Body of pancreas (tissue), 4 donors: ENCODE results near the gene GSDME. TPM values are rescaled to one million over a fixed set of nuclear protein-coding genes. Genes with fewer than 3 reads are reported as not detected.

ENCODE experiments used
- ATAC-seq: fragments of 150-250 bp; one replicate; pipeline ENCODE4 v1.9.1; 2016
- DNase-seq, 4 donors: peaks; one replicate each; pipeline ENCODE4 v3.0.0-alpha.2; 2019
- H3K27ac ChIP-seq, 4 donors: fragments of 200-600 bp; sonication (generic); 1 replicate in 3 of 4; 2 replicates in 1 of 4; pipeline versions ENCODE4 v1.5.1 to v1.6.1; 2016 to 2019; ENCODE audit warnings: mild to moderate bottlenecking in 1 of 4, mixed read lengths in 1 of 4, moderate library complexity in 1 of 4
- H3K27me3 ChIP-seq, 2 donors: fragments of 200-600 bp; sonication (generic); one replicate each; pipeline ENCODE4 v1.6.0; 2016; ENCODE audit warnings: mild to moderate bottlenecking in 1 of 2
- H3K36me3 ChIP-seq, 2 donors: fragments of 200-600 bp; sonication (generic); replicated peaks in 1 of 2; 2 replicates each; pipeline ENCODE4 v1.5.1; 2016; ENCODE audit warnings: low read depth in 2 of 2; ENCODE audit not compliant: insufficient read depth in 1 of 2
- H3K4me1 ChIP-seq: fragments of 200-600 bp; sonication (generic); one replicate; pipeline ENCODE4 v1.6.0; 2016
- H3K4me3 ChIP-seq, 2 donors: fragments of 200-600 bp; sonication (generic); 1 replicate in 1 of 2; 2 replicates in 1 of 2; pipeline ENCODE4 v1.5.1; 2016 to 2019
- H3K9me3 ChIP-seq, 3 donors: fragments of 200-600 bp; sonication (generic); 1 replicate in 2 of 3; 2 replicates in 1 of 3; pipeline ENCODE4 v1.5.1; 2016
- CTCF ChIP-seq, 7 experiments: fragments of 450-650 bp in 4 of 7; fragments of 200-600 bp in 3 of 7; sonication (generic) in 3 of 7; IDR thresholded peaks; one replicate each; pipeline ENCODE4 v1.5.1; 2016 to 2019; ENCODE audit warnings: antibody characterized with exemption in 7 of 7
- POLR2A ChIP-seq, 3 donors: fragments of 450-650 bp; IDR thresholded peaks; one replicate each; pipeline ENCODE4 v1.6.1; 2016; ENCODE audit warnings: antibody characterized with exemption in 3 of 3, mild to moderate bottlenecking in 2 of 3
- WGBS, 2 donors: methylation state at CpG; one replicate each; pipeline ENCODE4 v1.1.5; 2017; 5-methylcytosine and 5-hydroxymethylcytosine counted together
- intact Hi-C: fragments of 100-400 bp; cut with DNase I; formaldehyde crosslinking; loops from one replicate; pipeline ENCODE4 v1.15.1; 2023
- total RNA-seq, 2 donors: library from RNA; depleted of rRNA; stranded (reverse); fragments of >200 nt; gene quantifications; one replicate each; pipeline ENCODE4 v1.1.0, GENCODE V29; 2016

Gene GSDME
- total RNA-seq, 2 donors from 2014 or later: 3.6 to 5.3 TPM

DNA sequence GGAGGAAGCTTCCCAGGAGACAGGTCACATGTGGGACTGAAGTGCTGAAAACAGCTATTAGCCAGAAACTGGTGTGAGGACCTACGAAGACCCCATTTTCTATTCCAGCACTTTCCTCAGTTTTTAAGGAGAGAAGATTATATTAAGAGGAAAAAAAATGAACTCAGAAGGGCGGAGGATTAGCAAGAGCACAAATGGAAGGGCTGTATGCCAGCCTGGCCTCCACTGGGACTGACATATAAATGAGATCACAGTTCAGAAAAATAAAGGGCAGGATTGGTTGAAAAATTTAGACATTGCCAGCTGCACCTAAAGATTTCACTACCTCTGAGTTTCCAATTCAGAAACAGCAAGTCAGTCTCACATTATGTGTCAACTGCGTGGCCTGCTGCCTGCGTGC lies 53.0 kb downstream of the GSDME start:
- Histone ChIP-seq H3K9me3 (no peaks in the 10 kb centered on the region), H3K27ac (no peak overlapping the region), H3K4me3 (no peak overlapping the region), H3K27me3 (no peaks in the 10 kb centered on the region), H3K36me3 (no peaks in the 10 kb centered on the region), H3K4me1 (no peaks in the 10 kb centered on the region)
- intact Hi-C loops: no loop called here
- WGBS, 2 donors: 82 to 86% methylated on average over 4 of the region's 4 CpGs
- no peak for ATAC-seq
- DNase-seq: no peak
- TF ChIP-seq POLR2A (IDR thresholded peaks at IDR 0.05): no peak
- TF ChIP-seq CTCF (IDR thresholded peaks at IDR 0.05): no peak

- intact Hi-C loops: no loop called here
- TF ChIP-seq POLR2A (IDR thresholded peaks at IDR 0.05) (no peak), CTCF (IDR thresholded peaks at IDR 0.05) (no peak)
- WGBS, 2 donors: 79 to 95% methylated on average over 3 of the region's 3 CpGs
- H3K4me3 ChIP-seq: no peak overlapping the region
- H3K27ac ChIP-seq: no peak overlapping the region
- DNase-seq (no peak), ATAC-seq (no peak)
- no peaks in the 10 kb centered on the region for H3K4me1 ChIP-seq
- no peaks in the 10 kb centered on the region for H3K9me3 ChIP-seq
- no peaks in the 10 kb centered on the region for H3K27me3 ChIP-seq
- H3K36me3 ChIP-seq: no peaks in the 10 kb centered on the region
These were observed 54.0 kb downstream of the GSDME start for GRCh38 chr7:24703296-24703695.

- ATAC-seq (no peak), DNase-seq (no peak)
- TF ChIP-seq CTCF (IDR thresholded peaks at IDR 0.05) (no peak), POLR2A (IDR thresholded peaks at IDR 0.05) (no peak)
- intact Hi-C loops: no loop called here
- Histone ChIP-seq H3K36me3 (no peaks in the 10 kb centered on the region), H3K27me3 (no peaks in the 10 kb centered on the region), H3K4me1 (no peaks in the 10 kb centered on the region), H3K4me3 (no peak overlapping the region), H3K9me3 (no peaks in the 10 kb centered on the region), H3K27ac (no peak overlapping the region)
- WGBS, 2 donors: 72 to 85% methylated on average over 2 of the region's 2 CpGs
These were observed 54.5 kb downstream of the GSDME start for GRCh38 chr7:24702755-24703154.

DNA sequence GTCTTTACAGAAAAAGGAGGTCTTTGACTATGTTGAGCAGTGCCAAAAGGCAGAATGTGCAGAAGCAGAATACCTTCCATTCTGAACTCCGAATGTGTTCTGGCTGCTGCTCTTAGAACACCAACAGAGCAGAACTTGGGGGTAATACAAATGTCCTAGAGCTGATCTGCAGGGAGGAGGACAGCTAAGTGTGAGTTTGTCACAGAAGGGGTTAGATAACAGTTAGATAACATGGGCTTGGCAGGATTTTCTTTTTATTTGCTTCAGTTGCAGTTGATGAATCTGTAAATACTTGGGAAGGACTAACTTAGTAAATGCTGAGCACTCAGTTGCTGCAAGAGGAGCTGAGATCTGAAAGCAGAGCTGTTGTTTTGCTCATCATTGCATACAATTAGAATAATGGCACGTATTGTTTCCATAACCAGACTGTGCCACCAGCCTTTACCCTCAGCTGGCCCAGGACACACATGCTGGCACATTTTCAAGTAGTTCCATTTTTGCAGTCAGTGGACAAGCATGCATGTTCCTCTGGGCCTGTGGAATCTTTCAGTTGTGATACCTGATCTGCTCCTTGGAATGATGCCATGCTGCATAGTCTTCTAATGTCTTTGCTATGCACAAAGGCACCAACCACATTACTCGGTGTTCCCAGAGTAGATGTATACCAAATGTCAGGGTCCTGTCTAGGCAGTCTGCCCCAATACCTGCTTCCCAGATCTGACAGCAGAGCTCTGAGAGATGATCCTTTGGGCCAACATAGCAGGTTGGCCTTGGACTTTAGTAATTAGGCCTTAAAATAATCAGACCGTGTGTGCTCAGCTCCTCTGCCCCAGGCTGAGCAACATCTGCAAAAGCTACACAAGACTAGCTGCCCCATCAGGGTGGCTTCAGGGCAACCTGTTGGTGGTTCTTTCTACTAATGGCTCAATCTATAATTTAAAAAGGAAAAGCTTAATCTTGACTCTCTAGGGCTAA lies 55.7 kb downstream of the GSDME start:
- Histone ChIP-seq H3K36me3 (no peaks in the 10 kb centered on the region), H3K27ac (no peak overlapping the region), H3K4me1 (no peaks in the 10 kb centered on the region), H3K27me3 (no peaks in the 10 kb centered on the region), H3K4me3 (no peak overlapping the region), H3K9me3 (no peaks in the 10 kb centered on the region)
- WGBS, 2 donors: 75 to 82% methylated on average over 4 of the region's 4 CpGs
- TF ChIP-seq POLR2A (IDR thresholded peaks at IDR 0.05) (no peak), CTCF (IDR thresholded peaks at IDR 0.05) (no peak)
- ATAC-seq: no peak
- DNase-seq: no peak
- intact Hi-C loops: no loop called here
